ENCODE results near the gene NACC1.
A peak's percentile ranks its signal among the peaks of the same experiment; 100 is the strongest.

Gene NACC1

DNA sequence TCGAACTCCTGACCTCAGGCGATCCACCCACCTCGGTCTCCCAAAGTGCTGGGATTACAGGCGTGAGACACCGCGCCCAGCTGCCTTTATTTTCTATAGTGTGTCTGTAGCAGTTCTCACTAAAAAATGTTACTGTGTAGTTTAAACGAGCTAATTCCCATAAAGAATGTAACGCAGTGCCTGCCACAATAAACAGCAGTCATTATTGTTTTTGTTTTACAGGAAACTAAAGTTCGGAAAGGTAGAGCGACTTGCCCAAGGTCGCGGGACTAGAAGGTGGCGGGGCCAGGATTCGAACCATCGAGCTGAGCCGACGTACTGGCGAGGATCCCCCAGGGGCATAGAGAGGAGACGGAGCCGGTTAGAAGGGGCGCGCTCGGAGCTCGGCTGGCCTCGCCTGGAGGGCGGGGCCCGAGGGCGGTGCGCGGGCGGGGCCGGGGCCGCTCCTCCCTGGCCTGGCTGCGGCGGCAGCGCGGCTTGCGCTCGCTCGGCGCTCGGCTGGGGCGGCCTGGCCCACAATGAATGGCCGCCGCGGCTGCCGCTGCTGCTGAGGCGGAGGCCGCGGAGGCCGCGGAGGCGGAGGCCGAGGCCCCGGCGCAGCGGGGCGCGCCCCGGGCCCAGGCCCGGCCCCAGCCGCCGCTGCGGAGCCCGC lies at the start of gene NACC1:
Gene NACC1 (plus strand): TSS at position 493 of the 652 bp plus-strand sequence. CDS start 16,944 bp downstream, outside the sequence.
- DNase-seq, result peak; percentile 84 to 86

DNA sequence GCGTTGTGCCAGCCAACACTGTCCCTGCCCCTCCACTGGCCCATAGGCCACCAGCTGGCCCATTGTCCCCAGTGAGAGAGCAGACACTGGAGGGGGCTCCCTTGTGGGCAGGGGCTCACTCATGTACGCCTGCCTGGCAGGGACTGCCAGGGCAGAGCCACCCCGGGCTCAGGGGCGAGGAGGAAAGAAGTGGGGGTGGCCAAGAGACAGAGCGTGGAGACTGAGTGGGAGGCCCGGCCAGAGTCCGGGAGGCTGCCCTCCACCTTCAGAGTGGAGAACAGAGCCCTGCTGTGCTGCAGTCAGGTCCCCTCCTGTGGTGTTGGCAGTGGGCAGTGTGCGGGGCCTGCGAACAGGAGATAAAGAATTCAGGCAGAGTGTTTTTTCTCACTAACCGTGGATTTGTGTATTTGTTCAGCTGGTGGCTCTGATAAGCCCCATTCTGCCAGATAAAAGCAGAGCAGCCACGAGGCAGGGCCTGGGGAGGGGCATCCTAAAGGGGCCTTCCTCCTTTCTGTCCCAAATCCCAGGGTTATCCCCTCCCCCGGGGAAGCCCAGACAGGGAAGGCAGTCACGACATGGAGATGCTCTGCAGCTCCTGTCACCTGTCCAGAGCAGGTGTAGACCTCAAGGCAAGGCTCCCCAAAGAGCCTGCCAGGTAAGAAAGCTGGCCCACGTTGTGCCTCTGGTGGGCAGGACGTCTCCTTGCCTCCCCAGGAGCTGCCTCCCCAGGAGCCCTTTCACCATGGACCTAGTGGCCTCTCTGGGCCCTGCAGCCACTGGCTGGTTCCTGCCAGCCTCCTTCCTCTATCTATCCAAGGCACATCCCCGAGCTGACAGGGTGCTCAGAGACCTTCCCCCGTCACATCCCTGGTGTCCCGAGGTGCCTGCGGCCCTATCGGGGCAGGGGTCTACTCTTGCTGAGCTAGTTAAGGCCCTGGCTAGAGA lies 48.4 kb upstream of the NACC1 start:
- no peak for DNase-seq

DNA sequence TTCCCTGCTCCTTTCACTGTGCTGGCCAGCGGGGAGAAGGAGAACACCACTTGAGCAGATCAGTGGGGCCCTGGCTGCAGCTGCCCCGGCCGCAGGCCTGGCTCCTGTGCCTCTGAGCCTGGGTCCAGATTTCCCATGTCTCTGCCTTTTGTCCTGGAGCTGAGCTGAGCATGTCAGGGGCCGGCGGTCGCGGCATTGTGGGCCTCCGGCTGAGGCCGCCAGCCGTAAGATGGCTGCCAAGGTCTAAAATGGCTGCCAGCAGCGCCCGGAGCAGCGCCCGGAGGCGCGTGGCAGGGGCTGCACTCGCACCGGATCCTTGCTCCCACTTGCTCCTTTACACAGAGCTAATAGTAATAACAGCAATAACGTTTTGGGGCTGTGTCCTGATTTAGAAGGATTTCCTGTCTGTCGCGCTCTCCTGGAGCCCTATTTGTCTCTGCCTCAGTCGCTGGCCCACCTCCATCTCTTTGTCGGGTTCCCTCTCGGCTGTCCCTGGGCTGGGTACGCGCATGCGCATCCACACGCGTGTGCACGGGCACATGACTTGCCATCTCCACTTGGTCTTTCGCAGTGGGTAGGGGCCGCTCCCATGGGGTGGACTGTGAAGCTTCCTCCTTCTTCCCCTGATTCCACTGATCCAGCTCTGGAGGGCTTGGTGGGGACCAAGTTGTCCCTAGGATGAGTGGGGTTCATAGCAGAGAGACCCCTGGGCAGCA lies 47.5 kb upstream of the NACC1 start:
- no peak for DNase-seq

DNA sequence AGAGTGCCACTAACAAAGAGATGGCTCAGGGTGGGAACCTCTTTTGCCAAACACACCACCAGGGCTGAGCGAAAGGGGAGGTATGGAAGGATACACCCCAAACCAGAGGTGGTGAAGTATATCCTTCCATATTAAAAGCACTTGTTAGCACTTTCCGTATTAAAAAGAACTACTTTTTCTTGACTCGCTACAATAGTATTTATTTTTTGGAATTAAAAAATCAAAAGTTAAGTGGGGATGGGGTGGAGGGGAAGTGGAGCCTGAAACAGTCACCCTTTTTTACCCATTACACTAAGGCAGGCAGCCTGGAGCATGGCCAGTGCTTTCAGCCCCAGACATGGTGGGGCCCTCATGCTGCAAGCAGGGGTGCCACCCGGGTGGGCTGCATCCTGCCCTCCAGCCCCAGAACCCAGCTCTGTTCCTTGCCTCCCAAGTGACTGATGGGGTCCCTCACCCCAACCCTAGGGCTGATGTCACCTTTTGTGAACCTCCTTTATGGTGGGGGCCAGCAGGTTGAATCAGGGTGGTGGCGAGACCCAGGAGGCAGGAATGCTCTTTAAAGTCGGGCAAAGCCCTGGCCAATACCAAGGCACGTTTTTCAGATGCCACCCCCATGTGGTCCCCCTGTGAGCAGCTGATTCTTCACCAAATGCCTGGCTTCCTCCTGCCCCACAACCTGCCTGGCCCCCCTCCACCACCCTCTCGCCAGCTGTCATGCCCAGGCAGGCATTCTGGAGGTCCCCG lies 46.4 kb upstream of the NACC1 start:
- no peak for DNase-seq

DNA sequence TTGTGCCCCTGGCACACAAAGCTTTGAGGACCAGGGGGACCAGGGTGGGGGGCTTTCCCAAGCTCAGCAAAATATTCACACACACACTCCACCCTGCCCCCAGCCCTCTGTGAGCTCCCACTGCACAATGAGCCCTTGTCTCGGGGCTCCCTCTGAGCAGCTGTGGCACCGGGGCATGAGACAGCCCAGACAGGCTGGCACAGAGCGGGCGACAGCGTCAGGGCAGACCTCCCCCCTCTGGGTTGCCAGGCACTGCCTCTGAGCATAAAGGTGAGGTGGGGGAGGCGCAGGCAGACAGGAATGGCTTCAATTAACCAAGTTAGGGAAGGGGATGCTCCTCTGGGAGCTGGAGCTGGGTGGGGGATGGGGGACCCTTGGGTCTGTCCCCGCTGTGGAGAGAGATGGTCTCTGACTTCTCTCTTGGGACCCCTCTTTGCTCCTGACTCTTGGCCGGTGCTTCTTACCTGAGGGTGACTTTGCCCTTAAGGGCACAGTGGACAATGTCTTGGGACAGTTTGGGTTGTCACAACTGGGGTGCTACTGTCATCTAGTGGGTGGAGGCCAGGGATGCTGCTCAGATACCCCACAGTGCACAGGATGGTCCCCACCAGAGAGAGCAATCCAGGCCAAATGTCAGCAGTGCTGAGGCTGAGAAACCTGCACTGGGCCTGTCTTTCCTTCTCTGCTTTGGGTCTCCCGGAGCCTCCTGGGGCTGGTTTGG lies 45.7 kb upstream of the NACC1 start:
- DNase-seq, result no peak

DNA sequence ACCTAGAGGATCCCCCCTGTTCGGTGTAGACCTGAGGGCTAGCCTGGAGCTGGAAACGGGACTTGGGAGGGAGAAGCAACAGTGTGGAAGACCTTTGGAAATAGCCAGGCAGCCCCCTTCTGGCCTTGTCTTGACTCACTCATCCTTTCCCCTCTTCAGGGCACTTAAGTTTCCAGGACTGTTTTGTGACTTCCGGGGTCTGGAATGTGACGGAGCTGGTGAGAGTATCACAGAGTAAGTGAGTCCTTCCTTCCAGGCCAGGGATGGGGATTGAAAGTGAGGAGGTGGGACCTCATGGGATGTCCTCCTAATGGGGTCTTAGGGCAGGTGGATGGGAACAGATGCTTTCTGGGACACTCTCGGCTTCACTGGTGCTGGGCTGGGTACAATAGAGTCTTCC lies 44.8 kb upstream of the NACC1 start:
- no peak for DNase-seq

DNA sequence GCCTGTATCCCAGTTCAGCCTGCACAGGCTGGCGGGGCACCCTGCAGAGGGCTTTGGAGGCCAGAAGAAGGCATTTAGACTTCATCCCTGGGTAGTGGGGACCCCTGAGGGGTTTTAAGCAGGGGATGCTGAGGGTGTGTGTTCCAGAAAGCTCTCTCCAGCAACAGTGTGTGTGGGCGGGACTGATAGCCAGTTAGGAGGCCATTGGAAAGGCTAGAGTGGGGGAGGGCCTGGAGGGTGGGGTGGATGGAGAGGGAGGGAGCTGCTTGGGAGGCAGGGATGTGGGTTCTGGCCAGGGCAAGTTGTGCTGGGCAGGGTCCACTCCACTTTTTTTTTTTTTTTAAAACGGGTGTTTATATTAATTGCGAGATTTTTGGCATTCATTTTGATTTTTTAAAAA lies 43.7 kb upstream of the NACC1 start:
- DNase-seq, result no peak

DNA sequence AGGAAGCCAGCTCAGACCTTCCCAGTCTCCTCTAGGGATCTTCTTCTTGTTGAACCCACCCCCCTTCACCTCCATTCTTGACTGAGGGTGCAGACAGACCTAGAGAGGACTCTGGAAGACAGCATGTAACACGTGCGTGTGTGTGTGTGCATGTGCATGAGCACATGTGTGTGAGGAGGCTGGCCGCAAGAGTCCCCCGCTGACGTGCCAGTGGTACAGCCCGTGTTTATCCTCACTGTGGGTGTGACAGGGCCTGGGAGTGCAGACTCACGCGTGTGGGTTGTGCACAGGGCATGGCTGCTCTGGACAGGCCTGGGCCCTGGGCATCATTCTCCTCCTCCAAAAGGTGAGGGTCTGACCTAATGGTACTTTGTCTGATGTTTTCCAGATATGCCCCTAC lies 41.7 kb upstream of the NACC1 start:
- DNase-seq, result no peak

DNA sequence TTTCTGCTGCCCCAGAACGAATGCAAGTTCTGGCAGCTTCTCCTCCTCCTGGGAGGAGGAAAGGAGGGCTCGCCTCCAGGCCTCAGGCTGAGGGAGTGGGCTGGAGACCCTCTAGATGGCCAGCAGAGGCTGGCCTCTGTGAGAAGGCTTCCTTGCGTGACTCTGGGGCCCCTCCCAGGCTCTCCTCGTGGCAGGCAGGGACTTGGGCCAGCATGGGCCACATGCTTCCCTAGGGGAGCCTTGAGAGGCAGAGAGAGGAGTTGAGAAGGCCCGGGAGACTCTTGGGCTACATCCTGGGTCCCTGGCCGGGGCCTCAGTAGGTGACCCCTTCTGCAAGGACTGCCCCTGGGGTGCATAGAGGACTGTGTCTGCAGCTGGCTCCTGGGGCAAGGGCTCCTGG lies 41.3 kb upstream of the NACC1 start:
- no peak for DNase-seq

DNA sequence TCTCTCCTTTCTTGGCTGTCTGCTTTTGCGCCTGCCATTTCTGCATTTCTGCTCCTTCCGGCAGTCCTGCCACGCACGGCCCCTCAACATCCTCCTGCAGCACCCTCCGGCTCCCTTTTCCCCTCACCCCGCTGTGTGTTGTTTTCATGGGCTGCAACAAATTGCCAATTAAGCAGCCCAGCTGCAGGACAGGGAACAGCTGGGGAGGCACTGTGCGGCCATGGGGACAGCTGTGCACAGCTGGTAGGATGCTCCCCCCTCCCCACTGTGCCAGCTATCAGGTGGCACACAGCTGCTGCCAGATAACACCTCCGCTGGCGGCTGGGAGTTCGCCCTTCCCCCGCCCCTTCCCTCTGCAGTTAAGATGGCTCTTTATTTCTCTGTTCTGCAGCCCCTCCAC lies 40.8 kb upstream of the NACC1 start:
- no peak for DNase-seq

DNA sequence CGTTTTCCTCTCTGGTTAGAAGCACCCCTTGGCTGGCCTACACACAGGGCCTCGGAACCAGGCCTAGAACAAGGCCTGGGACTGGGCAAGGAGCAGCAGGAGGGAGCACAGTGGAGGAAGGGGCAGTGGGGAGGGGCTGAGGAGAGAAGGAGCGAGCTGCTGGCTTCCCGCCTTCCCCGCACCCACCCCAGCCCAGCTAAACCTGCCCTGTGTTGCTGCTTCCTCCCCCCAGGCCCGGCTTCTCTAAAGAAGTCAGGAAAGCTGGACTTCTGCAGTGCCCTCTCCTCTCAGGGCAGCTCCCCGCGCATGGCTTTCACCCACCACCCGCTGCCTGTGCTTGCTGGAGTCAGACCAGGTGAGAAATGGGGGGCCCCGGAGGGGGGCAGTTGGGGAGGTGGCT lies 39.7 kb upstream of the NACC1 start:
- DNase-seq, result no peak

DNA sequence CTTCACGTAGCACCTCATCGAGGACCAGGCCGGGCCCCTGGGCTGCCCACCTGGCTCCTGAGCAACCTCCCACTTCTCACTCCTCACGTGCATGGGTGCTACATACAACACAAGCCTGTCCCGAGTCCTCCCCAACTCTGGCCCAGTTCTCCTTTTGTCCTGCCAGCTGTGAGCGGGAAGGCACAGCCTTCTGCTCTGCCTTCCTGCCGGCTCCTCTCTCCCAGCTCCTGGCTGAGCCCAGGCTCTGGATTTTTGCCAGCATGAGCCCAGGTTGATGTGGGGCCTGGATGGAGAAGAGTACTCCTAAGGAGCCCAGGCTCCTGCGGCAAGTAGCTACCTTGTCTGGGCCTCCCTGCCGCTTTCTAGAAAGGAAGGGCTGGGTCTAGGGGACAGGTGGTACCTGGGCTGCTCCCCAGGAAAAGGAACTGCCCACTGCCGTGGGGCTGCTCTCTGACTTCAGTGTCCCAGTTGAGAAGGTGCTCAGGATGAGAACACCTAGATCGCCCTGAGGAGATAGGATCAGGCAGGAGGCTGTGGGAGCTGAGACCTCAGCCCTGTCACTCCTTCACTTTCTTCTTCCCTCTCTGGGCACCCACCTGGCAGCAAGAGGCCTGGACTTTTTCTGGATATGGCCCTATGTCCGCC lies 39.0 kb upstream of the NACC1 start:
- DNase-seq, result no peak

DNA sequence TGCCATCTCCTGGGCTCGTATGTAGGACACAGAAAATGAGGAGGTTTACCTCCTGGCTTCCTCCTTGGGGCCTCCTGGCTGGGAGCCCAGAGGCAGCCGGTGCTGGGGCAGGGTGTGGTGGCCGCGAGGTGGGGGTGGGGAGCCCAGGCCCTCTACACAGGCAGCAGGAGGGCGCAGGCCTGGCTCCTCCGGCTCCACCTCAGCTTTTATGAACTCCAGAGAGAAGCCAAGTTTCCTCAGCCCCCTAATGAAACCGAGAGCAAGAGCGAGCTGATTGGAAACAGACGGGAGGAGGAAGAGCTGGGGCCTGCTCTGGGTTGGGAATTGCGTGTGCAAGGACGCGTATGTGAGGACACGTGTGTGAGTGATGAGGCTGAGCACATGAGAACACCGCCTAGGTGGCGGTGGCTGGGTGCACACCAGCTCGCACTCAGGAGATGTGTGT lies 38.5 kb upstream of the NACC1 start:
- no peak for DNase-seq

DNA sequence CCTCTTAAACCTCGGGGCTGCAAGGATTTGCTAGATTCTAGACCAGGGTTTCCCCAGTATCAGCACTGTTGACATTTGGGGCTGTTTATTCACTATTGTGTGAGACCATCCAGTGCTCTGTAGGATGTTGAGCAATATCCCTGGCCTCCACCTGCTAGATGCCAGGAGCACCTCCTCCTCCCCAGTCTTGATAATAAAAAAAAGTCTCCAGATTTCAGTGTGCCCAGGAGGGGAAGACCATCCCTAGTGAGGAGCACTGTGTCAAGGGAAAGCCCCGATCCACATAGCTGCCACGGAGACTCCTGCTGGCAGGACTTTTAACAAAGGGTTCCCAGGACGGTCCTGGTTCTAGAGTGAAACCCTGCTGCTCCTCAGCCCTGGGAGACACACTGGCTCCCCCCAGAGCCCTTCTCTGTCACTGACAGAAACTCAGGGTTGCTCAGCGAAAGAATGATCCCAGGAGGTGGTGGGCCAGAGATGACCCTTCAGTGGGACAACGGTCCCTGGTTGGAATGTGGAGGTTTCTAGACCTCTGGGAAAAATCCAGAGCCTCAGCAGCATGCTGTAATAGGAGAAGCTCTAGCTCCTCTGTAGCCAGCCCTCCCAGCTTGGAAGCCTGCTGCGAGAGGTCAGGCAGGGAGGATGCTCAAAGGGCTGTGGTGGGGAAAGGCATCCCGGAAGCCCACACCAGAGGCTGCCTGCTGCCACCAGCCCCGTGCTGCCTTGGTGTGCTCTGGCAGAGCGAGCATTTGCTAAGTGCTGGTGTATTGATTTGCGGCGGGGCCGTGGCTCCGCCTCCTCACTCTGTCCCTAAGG lies 35.7 kb upstream of the NACC1 start:
- DNase-seq, result no peak

DNA sequence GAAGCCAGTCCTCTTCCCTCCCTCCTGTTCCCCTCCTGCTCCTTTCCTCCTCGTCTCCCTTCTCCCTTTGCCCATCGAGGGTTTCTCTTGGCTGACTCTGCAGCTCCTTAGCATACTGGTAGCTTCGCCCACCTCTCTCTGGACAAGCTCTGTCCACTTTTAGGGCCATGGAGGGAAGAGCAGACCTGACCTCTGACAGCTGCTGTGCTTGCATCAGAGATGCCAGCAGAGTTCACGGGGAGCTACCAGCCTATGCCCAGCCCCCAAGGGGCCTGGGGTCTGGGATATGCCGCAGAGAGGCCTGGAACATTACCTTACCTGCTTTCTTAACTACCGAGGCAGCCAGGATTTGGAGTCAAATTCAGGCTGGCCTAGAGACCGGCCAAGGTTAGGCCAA lies 35.1 kb upstream of the NACC1 start:
- no peak for DNase-seq

DNA sequence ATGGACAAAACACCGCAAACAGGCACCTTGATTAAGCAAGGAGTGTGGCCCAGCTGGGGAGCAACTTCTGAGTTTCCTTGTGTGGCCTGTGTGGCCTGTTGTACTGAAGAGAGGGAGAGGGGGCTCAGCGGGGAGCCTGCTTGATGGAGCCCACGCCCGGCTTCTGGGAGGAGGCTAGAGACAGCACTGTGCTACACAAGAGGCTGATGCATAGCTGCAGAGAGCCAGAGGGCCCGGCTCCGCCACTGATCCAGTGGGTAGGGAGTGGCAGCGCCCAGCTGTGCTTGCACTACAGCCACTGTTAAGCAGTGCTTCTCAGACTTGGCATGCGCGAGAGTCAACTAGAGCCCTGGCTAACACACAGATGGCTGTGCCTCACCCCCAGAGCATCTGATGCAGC lies 34.4 kb upstream of the NACC1 start:
- DNase-seq, result no peak

DNA sequence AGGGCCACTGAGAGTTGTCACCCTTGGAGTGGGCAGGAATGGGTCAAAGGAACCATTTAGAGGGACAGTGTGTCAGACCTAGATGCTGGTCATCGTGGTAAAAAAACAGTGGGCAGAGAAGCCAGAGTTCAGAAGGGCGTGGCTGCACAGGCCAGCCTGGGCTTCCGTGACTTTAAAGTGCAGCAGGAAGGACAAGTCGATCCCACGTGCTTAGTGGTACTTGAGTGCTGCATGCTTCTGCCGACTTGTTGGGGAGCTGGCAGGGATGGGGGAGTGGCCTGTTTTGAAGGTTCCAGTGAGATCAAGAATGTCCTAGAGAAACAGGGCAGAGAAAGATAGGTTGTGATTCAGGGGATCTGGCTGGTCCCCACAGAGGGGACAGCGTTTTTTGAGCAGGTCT lies 32.4 kb upstream of the NACC1 start:
- no peak for DNase-seq

DNA sequence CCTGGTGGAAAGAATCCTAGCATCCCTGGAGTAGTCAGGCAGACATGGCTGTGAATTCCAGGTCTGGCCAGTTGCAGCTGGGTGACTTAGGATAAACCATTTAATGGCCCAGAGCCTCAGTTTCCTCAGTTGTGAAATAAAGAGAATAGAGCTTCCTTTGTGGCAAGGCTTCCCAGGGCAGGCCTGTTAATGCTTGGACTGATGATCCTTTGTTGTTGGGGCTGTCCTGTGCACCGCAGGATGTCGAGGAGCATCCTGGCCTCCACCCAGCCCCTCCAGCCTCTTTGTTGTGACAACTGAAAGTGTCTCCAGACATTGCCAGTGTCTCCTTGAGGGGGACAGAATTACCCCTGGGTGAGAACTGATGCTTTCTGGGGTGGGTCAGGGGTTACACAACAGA lies 31.7 kb upstream of the NACC1 start:
- no peak for DNase-seq

DNA sequence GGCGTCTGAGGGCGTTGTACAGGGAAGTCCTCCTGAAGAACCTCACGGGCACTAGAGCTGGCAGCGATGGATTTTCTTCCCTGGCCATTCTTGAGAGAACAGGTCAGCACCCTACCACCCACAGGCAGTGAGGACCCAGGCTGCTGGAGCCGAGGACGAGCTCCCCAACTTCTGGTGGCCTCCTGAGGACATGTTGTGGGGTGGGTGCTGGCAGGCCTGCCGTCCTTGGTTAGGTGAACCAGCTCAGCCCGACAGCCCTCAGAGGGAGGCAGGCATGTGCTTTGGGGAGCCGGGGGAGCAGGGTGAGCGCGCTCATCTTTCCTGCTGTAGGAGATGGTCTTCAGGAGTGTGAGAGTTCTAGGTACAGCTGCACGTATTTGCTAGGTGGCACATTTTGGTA lies 30.8 kb upstream of the NACC1 start:
- no peak for DNase-seq

DNA sequence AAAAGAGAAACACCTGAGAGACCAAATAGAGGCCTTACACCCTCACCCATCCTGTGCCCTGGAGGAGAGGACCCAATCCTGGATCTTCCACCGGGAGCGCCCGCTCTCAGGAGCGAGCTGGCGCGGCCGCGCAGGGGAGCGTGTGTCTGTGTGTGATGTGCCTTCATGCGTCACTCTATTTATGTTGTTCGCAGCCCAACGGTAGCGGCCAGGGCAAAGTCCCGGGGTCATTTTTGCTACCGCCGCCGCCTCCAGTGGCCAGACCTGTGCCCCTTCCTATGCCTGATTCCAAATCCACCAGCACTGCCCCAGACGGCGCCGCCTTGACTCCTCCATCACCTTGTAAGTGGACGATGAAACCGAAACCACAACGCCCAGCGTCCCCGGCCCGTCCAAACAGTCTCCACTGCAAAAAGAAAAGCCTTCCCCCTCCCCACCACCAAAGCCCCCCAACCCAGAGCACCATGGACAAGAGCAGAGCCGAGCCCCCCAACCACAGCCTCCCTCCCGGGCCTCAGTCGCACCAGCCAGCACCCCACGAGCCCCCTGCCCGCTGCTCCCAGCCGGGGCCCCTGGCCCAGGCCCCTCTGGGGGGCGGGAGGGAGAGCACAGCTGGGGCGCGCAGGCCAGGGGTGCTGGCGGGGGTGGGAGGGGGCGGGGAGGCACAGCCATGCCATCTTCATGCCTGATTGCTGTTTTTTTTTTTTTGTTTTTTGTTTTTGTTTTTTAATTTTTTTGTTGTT lies 30.1 kb upstream of the NACC1 start:
- DNase-seq, result no peak

Measured in activated CD4-positive, alpha-beta T cell treated with anti-CD3 and anti-CD28 coated beads, Interleukin-2, amount 50 U/mL, for 4 hours (primary cell).